Mesendoderm (in vitro differentiated cells): ENCODE measurements around the gene TRIM67.

Experiments used
- DNase-seq: peaks from one replicate; pipeline ENCODE4 v3.0.0; 2013
- H2AK5ac ChIP-seq: 2 replicates; pipeline ENCODE4 v1.6.1; 2013; ENCODE audit warnings: low read length, inconsistent platforms
- H2BK120ac ChIP-seq: 2 replicates; pipeline ENCODE4 v1.6.1; 2013; ENCODE audit warnings: low read depth, mild to moderate bottlenecking, low read length, moderate library complexity, mixed read lengths
- H2BK15ac ChIP-seq: replicated peaks from 2 replicates; pipeline ENCODE4 v1.6.1; 2013; ENCODE audit warnings: low read depth, mild to moderate bottlenecking, moderate library complexity
- H2BK5ac ChIP-seq: 2 replicates; pipeline ENCODE4 v1.6.1; 2013; ENCODE audit warnings: low read length, inconsistent platforms
- H3K18ac ChIP-seq: 2 replicates; pipeline ENCODE4 v1.6.1; 2013; ENCODE audit warnings: mild to moderate bottlenecking, low read length, mixed read lengths
- H3K23ac ChIP-seq: one replicate; pipeline ENCODE4 v1.6.1; 2013; ENCODE audit warnings: low read length
- H3K27ac ChIP-seq: 2 replicates; pipeline ENCODE4 v1.5.1; 2013; ENCODE audit warnings: low read depth, mild to moderate bottlenecking, inconsistent platforms, low read length, moderate library complexity
- H3K27me3 ChIP-seq: 2 replicates; pipeline ENCODE4 v1.6.1; 2013; ENCODE audit warnings: low read length, control low read depth, mild to moderate bottlenecking, inconsistent platforms; ENCODE audit not compliant: insufficient read depth, poor library complexity
- H3K36me3 ChIP-seq: 2 replicates; pipeline ENCODE4 v1.6.1; 2013; ENCODE audit warnings: low read length, inconsistent platforms; ENCODE audit not compliant: control insufficient read depth, insufficient read depth
- H3K4ac ChIP-seq: one replicate; pipeline ENCODE4 v1.6.1; 2013; ENCODE audit warnings: low read depth, mild to moderate bottlenecking, low read length, moderate library complexity
- H3K4me1 ChIP-seq: 2 replicates; pipeline ENCODE4 v1.6.1; 2013; ENCODE audit warnings: low read depth, low read length, inconsistent platforms; ENCODE audit not compliant: control insufficient read depth
- H3K4me2 ChIP-seq: 2 replicates; pipeline ENCODE4 v1.6.1; 2013; ENCODE audit warnings: low read length
- H3K4me3 ChIP-seq: 2 replicates; pipeline ENCODE4 v1.5.1; 2013; ENCODE audit warnings: mild to moderate bottlenecking, low read length
- H3K56ac ChIP-seq: one replicate; pipeline ENCODE4 v1.6.1; 2013; ENCODE audit warnings: low read length
- H3K79me1 ChIP-seq: 2 replicates; pipeline ENCODE4 v1.6.1; 2013; ENCODE audit warnings: low read length, inconsistent platforms
- H3K79me2 ChIP-seq: 2 replicates; pipeline ENCODE4 v1.6.1; 2013; ENCODE audit warnings: mild to moderate bottlenecking, low read length; ENCODE audit not compliant: control insufficient read depth, insufficient read depth
- H3K9ac ChIP-seq: 2 replicates; pipeline ENCODE4 v1.6.1; 2013; ENCODE audit warnings: low read length, inconsistent platforms
- H4K5ac ChIP-seq: one replicate; pipeline ENCODE4 v1.6.1; 2013; ENCODE audit warnings: low read length
- H4K8ac ChIP-seq: one replicate; pipeline ENCODE4 v1.6.1; 2013; ENCODE audit warnings: low read depth, mild to moderate bottlenecking, control low read depth, low read length, moderate library complexity
- WGBS: extraction: QIAGEN DNeasy Blood & Tissue Kit; methylation state at CpG from one replicate; pipeline ENCODE4 v1.1.7; 2013; ENCODE audit warnings: low lambda C conversion rate, missing lambda C conversion rate; ENCODE audit not compliant: insufficient coverage; ENCODE audit errors: extremely low coverage; 5-methylcytosine and 5-hydroxymethylcytosine counted together

TRIM67 gene

DNA sequence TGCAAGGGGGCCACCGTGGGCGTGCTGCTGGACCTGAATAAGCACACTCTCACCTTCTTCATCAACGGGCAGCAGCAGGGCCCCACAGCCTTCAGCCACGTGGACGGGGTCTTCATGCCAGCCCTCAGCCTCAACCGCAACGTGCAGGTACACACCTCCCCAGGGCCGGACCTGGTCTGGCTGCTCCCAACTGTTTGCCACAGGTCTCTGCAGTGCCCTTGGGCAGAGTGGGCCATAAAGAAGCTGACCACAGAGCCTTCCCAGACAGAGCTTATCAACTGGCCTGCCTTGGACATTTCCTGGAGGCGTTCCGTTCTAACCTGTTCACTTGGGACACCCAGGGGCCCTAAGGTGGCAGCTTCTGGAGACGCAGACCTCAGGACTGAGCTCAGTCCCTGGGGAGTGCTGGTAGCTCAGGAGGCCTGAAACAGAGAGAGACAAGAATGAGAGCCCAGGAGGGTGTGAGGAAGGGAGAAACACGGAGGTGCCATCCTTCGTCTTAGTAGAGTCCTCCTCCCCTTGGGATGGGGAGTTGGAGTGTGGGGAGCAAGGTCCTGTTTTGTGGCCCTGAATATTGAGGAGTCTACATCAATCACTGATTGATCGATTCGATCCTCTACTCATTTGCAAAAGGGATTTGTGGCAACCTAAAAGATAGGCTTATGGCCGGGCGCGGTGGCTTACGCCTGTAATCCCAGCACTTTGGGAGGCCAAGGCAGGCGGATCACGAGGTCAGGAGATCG, 52.1 kb downstream of the TRIM67 start:
- H4K8ac ChIP-seq = no peak overlapping the region
- DNase-seq = no peak
- H3K79me1 ChIP-seq = no peaks in the 10 kb centered on the region
- H3K23ac ChIP-seq = no peak overlapping the region
- no peak overlapping the region for H3K4ac ChIP-seq
- no CpG with 5 or more reads among the region's 22 CpGs for WGBS
- H3K4me1 ChIP-seq = no peaks in the 10 kb centered on the region
- no peak overlapping the region for H3K4me3 ChIP-seq
- H3K27ac ChIP-seq = no peak overlapping the region
- no peaks in the 10 kb centered on the region for H3K79me2 ChIP-seq
- no peaks in the 10 kb centered on the region for H3K27me3 ChIP-seq
- H2AK5ac ChIP-seq = no peak overlapping the region
- no peak overlapping the region for H3K4me2 ChIP-seq
- H3K56ac ChIP-seq = no peak overlapping the region
- H3K36me3 ChIP-seq = no peaks in the 10 kb centered on the region
- H4K5ac ChIP-seq = no peak overlapping the region
- H2BK15ac ChIP-seq = no peak overlapping the region
- no peak overlapping the region for H2BK120ac ChIP-seq
- no peak overlapping the region for H2BK5ac ChIP-seq
- no peak overlapping the region for H3K9ac ChIP-seq
- H3K18ac ChIP-seq = no peak overlapping the region

DNA sequence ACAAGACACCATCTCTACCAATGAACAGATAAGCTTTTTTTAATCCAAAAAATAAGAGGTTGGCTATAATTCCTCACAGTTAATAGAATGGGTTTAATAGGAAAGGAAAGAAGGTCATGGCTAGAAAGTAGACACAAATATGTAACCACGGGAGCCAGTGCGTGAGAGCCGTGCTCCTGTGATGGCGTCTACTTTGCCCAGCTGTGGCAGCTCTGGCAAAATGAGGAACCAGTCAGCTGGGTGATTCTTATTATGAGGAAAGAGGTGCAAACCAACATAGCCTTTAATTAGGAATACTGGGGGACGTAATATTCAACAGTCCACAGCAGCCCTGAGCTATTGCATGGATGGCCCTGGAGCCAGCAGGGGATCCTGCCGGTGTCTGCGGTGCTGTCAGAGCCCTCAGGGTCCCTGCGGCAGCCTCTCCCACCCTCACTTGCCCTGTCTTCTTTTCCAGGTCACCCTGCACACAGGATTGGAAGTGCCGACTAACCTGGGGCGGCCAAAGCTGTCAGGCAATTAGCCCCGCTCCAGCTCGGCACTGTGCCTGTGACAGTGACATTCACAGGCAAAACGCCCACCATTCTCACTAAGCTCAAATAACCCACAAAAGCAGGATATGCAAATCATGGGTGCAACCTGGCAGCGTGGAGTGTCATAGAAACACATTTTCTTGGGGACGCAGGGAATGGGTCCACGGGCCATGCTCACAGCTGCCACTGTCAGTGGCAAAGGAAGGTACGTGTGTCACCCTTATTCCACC, 53.2 kb downstream of the TRIM67 start:
- Histone ChIP-seq H3K4ac (no peak overlapping the region), H3K18ac (no peak overlapping the region), H3K4me2 (no peak overlapping the region), H2BK120ac (no peak overlapping the region), H3K79me1 (no peaks in the 10 kb centered on the region), H3K23ac (no peak overlapping the region), H4K8ac (no peak overlapping the region), H2BK5ac (no peak overlapping the region), H3K4me3 (no peak overlapping the region), H3K36me3 (no peaks in the 10 kb centered on the region), H3K56ac (no peak overlapping the region), H3K4me1 (no peaks in the 10 kb centered on the region), H3K79me2 (no peaks in the 10 kb centered on the region), H3K27me3 (no peaks in the 10 kb centered on the region), H3K27ac (no peak overlapping the region), H3K9ac (no peak overlapping the region), H2BK15ac (no peak overlapping the region), H2AK5ac (no peak overlapping the region), H4K5ac (no peak overlapping the region)
- no peak for DNase-seq
- WGBS = no CpG with 5 or more reads among the region's 17 CpGs

DNA sequence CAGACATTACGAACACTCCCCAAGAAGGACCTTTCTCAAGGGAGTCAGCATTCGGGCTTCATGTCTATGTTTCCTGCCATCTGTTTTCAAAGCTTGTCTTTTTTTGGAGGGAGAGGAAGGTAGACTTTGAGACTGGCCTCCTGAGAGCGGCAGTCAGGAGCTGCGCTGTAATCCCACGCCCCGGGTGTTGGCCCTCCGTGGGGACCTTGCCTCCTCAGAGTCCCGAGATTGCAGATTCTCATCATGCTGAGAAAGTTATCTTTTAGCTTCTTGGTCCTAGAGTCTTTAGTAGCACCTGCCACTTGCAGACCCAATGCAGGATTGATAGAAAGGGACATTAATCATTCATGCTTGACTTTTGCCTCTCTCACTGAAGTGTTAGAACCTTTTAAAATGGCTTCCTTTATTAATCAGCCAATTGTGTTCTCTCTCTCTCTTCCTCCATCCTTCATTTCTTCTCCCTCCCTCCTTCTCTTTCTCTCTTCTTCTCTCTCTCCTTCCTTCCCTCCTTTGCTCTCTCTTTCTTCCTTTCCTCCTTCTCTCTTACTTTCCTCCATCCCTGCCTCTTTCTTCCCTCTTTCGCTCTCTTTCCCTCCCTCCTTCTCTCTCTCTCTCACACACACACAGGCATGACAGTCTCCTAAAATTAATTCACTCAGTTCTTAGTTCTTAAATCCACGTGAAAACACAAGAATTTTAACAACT, 54.0 kb downstream of the TRIM67 start:
- no peaks in the 10 kb centered on the region for H3K79me1 ChIP-seq
- no peaks in the 10 kb centered on the region for H3K4me1 ChIP-seq
- no peak for DNase-seq
- no peak overlapping the region for H3K23ac ChIP-seq
- no peaks in the 10 kb centered on the region for H3K27me3 ChIP-seq
- no peak overlapping the region for H3K18ac ChIP-seq
- H4K8ac ChIP-seq = no peak overlapping the region
- H3K9ac ChIP-seq = no peak overlapping the region
- no peak overlapping the region for H3K27ac ChIP-seq
- WGBS = 44% methylated on average over 1 of the region's 10 CpGs
- H3K4me3 ChIP-seq = no peak overlapping the region
- H3K4me2 ChIP-seq = no peak overlapping the region
- no peaks in the 10 kb centered on the region for H3K36me3 ChIP-seq
- H2BK120ac ChIP-seq = no peak overlapping the region
- H3K4ac ChIP-seq = no peak overlapping the region
- no peak overlapping the region for H4K5ac ChIP-seq
- H2BK5ac ChIP-seq = no peak overlapping the region
- H3K56ac ChIP-seq = no peak overlapping the region
- H3K79me2 ChIP-seq = no peaks in the 10 kb centered on the region
- no peak overlapping the region for H2BK15ac ChIP-seq
- no peak overlapping the region for H2AK5ac ChIP-seq

DNA sequence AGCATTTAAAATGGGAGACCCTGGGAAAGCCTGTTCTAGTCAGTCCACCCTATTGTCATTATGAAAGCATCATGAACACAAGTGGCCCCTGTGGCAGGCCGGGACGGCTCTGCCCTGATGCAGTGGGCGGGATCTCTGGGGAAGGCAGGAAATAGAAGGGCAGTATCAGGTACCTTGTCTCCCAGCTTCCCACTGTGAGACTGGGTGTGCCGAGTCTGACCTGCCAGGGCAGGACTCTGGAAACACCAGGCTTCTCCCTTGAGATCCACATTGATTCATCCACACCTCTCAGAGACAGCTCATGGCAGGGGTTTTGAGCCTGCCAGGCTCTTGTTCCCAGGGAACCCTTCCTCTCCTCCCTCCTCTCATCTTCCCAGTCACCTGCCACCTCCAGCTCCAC, 54.6 kb downstream of the TRIM67 start:
- Histone ChIP-seq H3K4ac (no peak overlapping the region), H2BK15ac (no peak overlapping the region), H3K79me1 (no peaks in the 10 kb centered on the region), H3K79me2 (no peaks in the 10 kb centered on the region), H3K27me3 (no peaks in the 10 kb centered on the region), H3K4me2 (no peak overlapping the region), H2BK5ac (no peak overlapping the region), H3K23ac (no peak overlapping the region), H3K36me3 (no peaks in the 10 kb centered on the region), H3K56ac (no peak overlapping the region), H4K5ac (no peak overlapping the region), H3K4me1 (no peaks in the 10 kb centered on the region), H3K27ac (no peak overlapping the region), H3K4me3 (no peak overlapping the region), H3K9ac (no peak overlapping the region), H2BK120ac (no peak overlapping the region), H2AK5ac (no peak overlapping the region), H4K8ac (no peak overlapping the region), H3K18ac (no peak overlapping the region)
- peak; percentile 27 for DNase-seq
- WGBS = no CpG with 5 or more reads among the region's 4 CpGs

DNA sequence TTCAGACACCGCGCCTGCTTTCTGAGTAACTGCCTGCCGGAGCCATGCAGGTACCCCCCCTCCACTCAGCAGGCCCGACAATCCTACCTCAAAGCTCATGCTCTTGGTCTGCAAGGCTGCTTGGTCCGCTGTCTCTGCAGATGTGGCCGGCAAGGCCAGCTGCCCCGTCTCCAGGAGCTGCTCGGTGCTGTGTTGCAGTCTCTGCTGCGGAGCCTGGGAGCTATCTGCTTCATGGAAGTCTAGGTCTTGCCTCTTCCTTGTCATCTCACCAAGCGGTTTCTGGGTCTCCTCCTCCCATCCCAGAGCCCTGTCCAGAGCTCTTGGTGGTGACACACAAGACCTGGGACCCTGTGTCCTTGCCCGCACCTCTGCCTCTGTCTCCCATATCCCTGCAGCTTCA, 55.2 kb downstream of the TRIM67 start:
- Histone ChIP-seq H3K56ac (no peak overlapping the region), H3K4me1 (no peaks in the 10 kb centered on the region), H2BK5ac (no peak overlapping the region), H3K18ac (no peak overlapping the region), H2BK15ac (no peak overlapping the region), H3K4me3 (no peak overlapping the region), H3K9ac (no peak overlapping the region), H4K5ac (no peak overlapping the region), H3K23ac (no peak overlapping the region), H4K8ac (no peak overlapping the region), H3K27me3 (no peaks in the 10 kb centered on the region), H3K79me2 (no peaks in the 10 kb centered on the region), H3K36me3 (no peaks in the 10 kb centered on the region), H3K4ac (no peak overlapping the region), H3K4me2 (no peak overlapping the region), H3K79me1 (no peaks in the 10 kb centered on the region), H2BK120ac (no peak overlapping the region), H3K27ac (no peak overlapping the region), H2AK5ac (no peak overlapping the region)
- no CpG with 5 or more reads among the region's 11 CpGs for WGBS
- DNase-seq = no peak
